HG03342 (cell line): ENCODE data around the gene MAN1C1.

Experiments
- ATAC-seq: cut with Tn5 transposase; IDR thresholded peaks from one replicate; pipeline ENCODE4 v1.9.1; 2021; ENCODE audit warnings: mild to moderate bottlenecking, moderate library complexity; ENCODE audit not compliant: unreplicated experiment

MAN1C1 gene

GRCh38 chr1:25755475-25756125, 139.0 kb downstream of the MAN1C1 start:
- ATAC-seq, result no peak

- no peak for ATAC-seq
These were observed 139.6 kb downstream of the MAN1C1 start for GRCh38 chr1:25756215-25756614.

- ATAC-seq, result no peak
These were observed 140.7 kb downstream of the MAN1C1 start for GRCh38 chr1:25757151-25757845.

- no peak for ATAC-seq
These were observed 141.2 kb downstream of the MAN1C1 start for GRCh38 chr1:25757846-25758185.

GRCh38 chr1:25758466-25759070, 142.0 kb downstream of the MAN1C1 start:
- ATAC-seq, result no peak

GRCh38 chr1:25760122-25760719, 143.6 kb downstream of the MAN1C1 start:
- no peak for ATAC-seq

- no peak for ATAC-seq
These were observed 144.3 kb downstream of the MAN1C1 start for GRCh38 chr1:25760871-25761270.

- no peak for ATAC-seq
These were observed 146.9 kb downstream of the MAN1C1 start for GRCh38 chr1:25763493-25763892.

- no peak for ATAC-seq
These were observed 148.7 kb downstream of the MAN1C1 start for GRCh38 chr1:25765136-25765922.

GRCh38 chr1:25765923-25766589, 149.5 kb downstream of the MAN1C1 start:
- no peak for ATAC-seq

- no peak for ATAC-seq
These were observed 150.3 kb downstream of the MAN1C1 start for GRCh38 chr1:25766721-25767436.

GRCh38 chr1:25767437-25767770, 150.8 kb downstream of the MAN1C1 start:
- ATAC-seq, result no peak

GRCh38 chr1:25768999-25769398, 152.4 kb downstream of the MAN1C1 start:
- ATAC-seq, result no peak

GRCh38 chr1:25769625-25770383, 153.2 kb downstream of the MAN1C1 start:
- no peak for ATAC-seq

GRCh38 chr1:25770541-25771220, 154.1 kb downstream of the MAN1C1 start:
- no peak for ATAC-seq

GRCh38 chr1:25771221-25772114, 154.9 kb downstream of the MAN1C1 start:
- ATAC-seq, result no peak

GRCh38 chr1:25772164-25772563, 155.6 kb downstream of the MAN1C1 start:
- ATAC-seq, result no peak
